Natural killer cell (primary cell): Measurements from ENCODE around the gene CLBA1. TPM values are rescaled to one million over a fixed set of nuclear protein-coding genes. Genes with fewer than 3 reads are reported as not detected.

ENCODE experiments used
- ATAC-seq, 3 donors: fragments of 150-1000 bp in 2 of 3; fragments of 200-7000 bp in 1 of 3; cut with Tn5 transposase; 1 replicate in 1 of 3; 2 replicates in 2 of 3; pipeline ENCODE4 v1.10.0; 2021; ENCODE audit warnings: mild to moderate bottlenecking in 2 of 3, moderate library complexity in 2 of 3
- DNase-seq, 2 donors: peaks; one replicate each; pipeline versions ENCODE4 v3.0.0 to v3.0.0-alpha.2; 2013 to 2021; ENCODE audit warnings: mixed read lengths in 1 of 2
- H3K27ac ChIP-seq: one replicate; pipeline ENCODE4 v1.5.1; 2013; ENCODE audit warnings: mild to moderate bottlenecking, low read length
- H3K27me3 ChIP-seq: one replicate; pipeline ENCODE4 v1.6.1; 2013; ENCODE audit warnings: low read length; ENCODE audit not compliant: control insufficient read depth, insufficient read depth
- H3K36me3 ChIP-seq: one replicate; pipeline ENCODE4 v1.6.1; 2013; ENCODE audit warnings: low read length; ENCODE audit not compliant: control insufficient read depth, insufficient read depth
- H3K4me1 ChIP-seq: one replicate; pipeline ENCODE4 v1.6.1; 2013; ENCODE audit warnings: low read length; ENCODE audit not compliant: control insufficient read depth, insufficient read depth
- H3K4me3 ChIP-seq: one replicate; pipeline ENCODE4 v1.5.1; 2013; ENCODE audit warnings: low read length
- H3K9me3 ChIP-seq: one replicate; pipeline ENCODE4 v1.6.1; 2013; ENCODE audit warnings: low read length; ENCODE audit not compliant: control insufficient read depth, insufficient read depth
- H3K27ac Mint-ChIP-seq, 2 donors: one replicate each; pipeline ENCODE4 v1.8.0; 2022; ENCODE audit warnings: mild to moderate bottlenecking in 2 of 2, mixed read lengths in 2 of 2, moderate library complexity in 1 of 2
- H3K27me3 Mint-ChIP-seq, 2 donors: one replicate each; pipeline ENCODE4 v1.8.0; 2022; ENCODE audit warnings: low read depth in 2 of 2, mixed read lengths in 2 of 2
- H3K36me3 Mint-ChIP-seq: one replicate; pipeline ENCODE4 v1.8.0; 2022; ENCODE audit warnings: mixed read lengths
- H3K4me1 Mint-ChIP-seq, 2 donors: one replicate each; pipeline ENCODE4 v1.8.0; 2022; ENCODE audit warnings: mixed read lengths in 2 of 2
- H3K4me3 Mint-ChIP-seq: one replicate; pipeline ENCODE4 v1.8.0; 2022; ENCODE audit warnings: mild to moderate bottlenecking, moderate library complexity, mixed read lengths
- H3K9me3 Mint-ChIP-seq, 2 donors: one replicate each; pipeline ENCODE4 v1.8.0; 2022; ENCODE audit warnings: mixed read lengths in 2 of 2
- WGBS: methylation state at CpG from one replicate; pipeline ENCODE4 v1.1.7; 2013; ENCODE audit warnings: missing lambda C conversion rate; ENCODE audit not compliant: insufficient coverage; 5-methylcytosine and 5-hydroxymethylcytosine counted together
- intact Hi-C: fragments of 100-400 bp; cut with micrococcal nuclease; formaldehyde crosslinking; loops from one replicate; pipeline ENCODE4 v1.14.2; 2022
- total RNA-seq, 4 donors: library from RNA; stranded (reverse); fragments of 120-200 nt in 1 of 4; gene quantifications; one replicate each; pipeline versions ENCODE4 v1.2.3 to v1.2.4, GENCODE V29; 2013 to 2022
- TF ChIP-seq, protein P1 (sequence below): fragments of 200-600 bp; IDR thresholded peaks from one replicate; pipeline ENCODE4 v1.8.0; 2022; ENCODE audit warnings: antibody characterized with exemption

CLBA1 gene
- total RNA-seq, 3 donors from 2014 or later (not counting 1 experiment from before 2014, with no cell fraction given), result 1.2 to 1.8 (median 1.3) TPM

GRCh38 chr14:105010106-105010505 is 24.5 kb downstream of the CLBA1 start:
- Histone ChIP-seq H3K9me3 (no peaks in the 10 kb centered on the region), H3K36me3 (peaks cover 26% of the 10 kb centered on the region), H3K27ac (no peak overlapping the region), H3K4me3 (no peak overlapping the region), H3K4me1 (peaks cover 12% of the 10 kb centered on the region), H3K27me3 (no peaks in the 10 kb centered on the region)
- Mint-ChIP-seq H3K36me3 (no peaks in the 10 kb centered on the region), H3K9me3 (no peaks in the 10 kb centered on the region), H3K4me1 (peaks cover 11 to 29% of the 10 kb centered on the region in 2 donors), H3K27me3 (no peaks in the 10 kb centered on the region), H3K27ac (no peak overlapping the region), H3K4me3 (no peak overlapping the region)
- DNase-seq (no peak), ATAC-seq (no peak)
- 89% methylated on average over 4 of the region's 4 CpGs for WGBS
- intact Hi-C loops, result no loop called here
- TF ChIP-seq, protein P1, sequence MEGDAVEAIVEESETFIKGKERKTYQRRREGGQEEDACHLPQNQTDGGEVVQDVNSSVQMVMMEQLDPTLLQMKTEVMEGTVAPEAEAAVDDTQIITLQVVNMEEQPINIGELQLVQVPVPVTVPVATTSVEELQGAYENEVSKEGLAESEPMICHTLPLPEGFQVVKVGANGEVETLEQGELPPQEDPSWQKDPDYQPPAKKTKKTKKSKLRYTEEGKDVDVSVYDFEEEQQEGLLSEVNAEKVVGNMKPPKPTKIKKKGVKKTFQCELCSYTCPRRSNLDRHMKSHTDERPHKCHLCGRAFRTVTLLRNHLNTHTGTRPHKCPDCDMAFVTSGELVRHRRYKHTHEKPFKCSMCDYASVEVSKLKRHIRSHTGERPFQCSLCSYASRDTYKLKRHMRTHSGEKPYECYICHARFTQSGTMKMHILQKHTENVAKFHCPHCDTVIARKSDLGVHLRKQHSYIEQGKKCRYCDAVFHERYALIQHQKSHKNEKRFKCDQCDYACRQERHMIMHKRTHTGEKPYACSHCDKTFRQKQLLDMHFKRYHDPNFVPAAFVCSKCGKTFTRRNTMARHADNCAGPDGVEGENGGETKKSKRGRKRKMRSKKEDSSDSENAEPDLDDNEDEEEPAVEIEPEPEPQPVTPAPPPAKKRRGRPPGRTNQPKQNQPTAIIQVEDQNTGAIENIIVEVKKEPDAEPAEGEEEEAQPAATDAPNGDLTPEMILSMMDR, result no peak

DNA sequence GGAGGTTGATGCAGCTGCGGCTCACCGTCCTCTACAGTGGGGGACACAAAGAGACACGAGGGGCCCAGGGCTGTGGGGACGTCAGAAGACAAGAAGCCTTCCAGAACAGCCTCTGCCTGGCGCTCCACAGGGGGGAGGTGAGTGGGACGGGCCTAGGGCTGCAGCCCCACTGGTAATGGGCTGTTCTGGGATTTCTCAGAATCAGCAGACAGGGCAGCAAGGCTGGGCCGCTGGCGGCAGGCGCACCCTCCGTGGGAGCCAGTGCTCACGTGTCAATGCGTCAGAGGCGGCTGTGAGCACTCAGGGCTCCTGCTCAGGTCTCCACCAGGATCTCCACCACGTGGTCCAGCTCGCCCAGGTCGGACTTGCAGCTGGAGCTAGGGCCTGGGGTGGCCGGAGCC is 25.3 kb downstream of the CLBA1 start:
- peaks cover 20% of the 10 kb centered on the region for H3K4me1 ChIP-seq
- no peaks in the 10 kb centered on the region for H3K36me3 Mint-ChIP-seq
- no peak overlapping the region for H3K27ac ChIP-seq
- no peak overlapping the region for H3K4me3 Mint-ChIP-seq
- DNase-seq (no peak), ATAC-seq (no peak)
- TF ChIP-seq, protein P1, result no peak
- H3K27me3 Mint-ChIP-seq, result no peaks in the 10 kb centered on the region
- H3K9me3 ChIP-seq, result no peaks in the 10 kb centered on the region
- H3K9me3 Mint-ChIP-seq, result no peaks in the 10 kb centered on the region
- intact Hi-C loops, result no loop called here
- H3K27me3 ChIP-seq, result no peaks in the 10 kb centered on the region
- no peak overlapping the region for H3K4me3 ChIP-seq
- H3K27ac Mint-ChIP-seq, result no peak overlapping the region
- H3K36me3 ChIP-seq, result peaks cover 26% of the 10 kb centered on the region
- 87% methylated on average over 17 of the region's 17 CpGs for WGBS
- peaks cover 16 to 37% of the 10 kb centered on the region in 2 donors for H3K4me1 Mint-ChIP-seq

DNA sequence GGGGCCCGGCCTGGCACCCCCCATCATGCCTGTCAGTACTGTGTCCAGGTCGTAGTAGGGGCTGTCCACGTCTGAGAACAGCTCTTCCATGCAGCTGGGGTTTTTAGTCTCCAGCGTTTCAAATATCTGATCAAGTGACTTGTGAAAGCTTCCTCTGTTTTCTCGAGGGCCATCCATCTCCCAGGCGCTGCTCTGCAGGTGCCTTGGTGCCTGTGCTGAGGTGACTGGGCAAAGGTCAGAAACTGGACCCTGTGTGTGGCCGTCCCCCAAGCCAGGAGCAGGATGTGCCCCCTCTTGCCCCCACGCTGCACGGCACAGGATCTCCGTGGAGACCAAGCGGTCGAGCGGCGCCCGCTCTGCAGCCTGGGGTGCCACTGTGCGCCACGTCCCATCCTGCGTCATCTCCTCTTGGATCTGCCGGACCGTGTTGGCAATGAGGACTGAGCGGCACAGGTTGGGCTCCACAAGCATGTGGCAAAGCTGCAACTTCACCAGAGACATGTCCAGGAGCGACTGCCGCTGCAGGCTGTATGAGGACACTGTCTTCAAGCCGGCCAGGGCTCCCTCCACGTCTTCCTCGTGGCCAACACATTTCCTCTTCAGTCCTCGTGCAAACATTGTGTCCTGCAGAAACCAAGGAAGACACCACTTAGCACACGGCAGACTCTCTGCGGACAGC is 25.9 kb downstream of the CLBA1 start:
- H3K27me3 Mint-ChIP-seq, result no peaks in the 10 kb centered on the region
- H3K9me3 Mint-ChIP-seq, result no peaks in the 10 kb centered on the region
- H3K36me3 Mint-ChIP-seq, result no peaks in the 10 kb centered on the region
- H3K4me3 Mint-ChIP-seq, result no peak overlapping the region
- Histone ChIP-seq H3K27ac (no peak overlapping the region), H3K4me3 (no peak overlapping the region), H3K36me3 (peaks cover 26% of the 10 kb centered on the region), H3K9me3 (no peaks in the 10 kb centered on the region), H3K27me3 (no peaks in the 10 kb centered on the region), H3K4me1 (peaks cover 21% of the 10 kb centered on the region)
- peaks cover 21 to 42% of the 10 kb centered on the region in 2 donors for H3K4me1 Mint-ChIP-seq
- H3K27ac Mint-ChIP-seq, result no peak overlapping the region
- WGBS, result 91% methylated on average over 29 of the region's 29 CpGs
- intact Hi-C loops, result no loop called here
- no peak for DNase-seq
- TF ChIP-seq, protein P1, result no peak
- no peak for ATAC-seq
